ENCODE measurements around the gene SERPINB2.
"Not testable (repeated sequence)": the region's sequence is repeated elsewhere in the genome, so short reads cannot be mapped to it uniquely, and the experiment has no call there.

SERPINB2 gene

GRCh38 chr18:63940543-63941050, 53.1 kb downstream of the SERPINB2 start:
- FAIRE-seq = not testable (repeated sequence)

- FAIRE-seq = no peak
Observed at GRCh38 chr18:63947051-63947790, 59.7 kb downstream of the SERPINB2 start.

GRCh38 chr18:63949068-63949737, 61.7 kb downstream of the SERPINB2 start, which contains the start of gene HMSD:
TSS of gene HMSD (plus strand) at chr18:63949301. CDS start at chr18:63953456, 4,155 bp downstream.
- FAIRE-seq = no peak

- FAIRE-seq = no peak
Observed at GRCh38 chr18:63951302-63951705, 63.8 kb downstream of the SERPINB2 start.

Measured in G401.6 (cell line).